H1 (cell line): ENCODE results near the gene DPH6. TPM values are rescaled to one million over a fixed set of nuclear protein-coding genes. Genes with fewer than 3 reads are reported as not detected.
"Not testable (repeated sequence)": the region's sequence is repeated elsewhere in the genome, so short reads cannot be mapped to it uniquely, and the experiment has no call there.

Experiments
- CTCF ChIA-PET: fragments of 300-600 bp; sonication (Branson Sonifier 250); formaldehyde crosslinking; loops from one replicate; lab custom pipeline; 2021; ENCODE audit not compliant: partially characterized antibody; lab: Charles Lee
- POLR2A ChIA-PET: fragments of 300-600 bp; sonication (Branson Sonifier 250); formaldehyde crosslinking; loops from one replicate; lab custom pipeline; 2021; ENCODE audit warnings: inconsistent platforms; ENCODE audit not compliant: partially characterized antibody; lab: Charles Lee
- DNase-seq, 2 experiments: peaks; one replicate each; pipeline versions ENCODE4 v3.0.0 to v3.0.0-alpha.2; 2010 to 2022; ENCODE audit warnings: low spot score in 2 of 2, low read depth in 1 of 2, mixed read lengths in 1 of 2
- FAIRE-seq: peaks from 2 replicates; lab custom pipeline; 2011; peaks lifted over from hg19 to GRCh38; lab: Jason Lieb, UNC
- H2AFZ ChIP-seq: 2 replicates; pipeline ENCODE4 v1.8.1; 2012; ENCODE audit warnings: low read length, inconsistent platforms
- H2AK5ac ChIP-seq: 2 replicates; pipeline ENCODE4 v1.6.1; 2013; ENCODE audit warnings: low read depth, low read length
- H2BK120ac ChIP-seq: replicated peaks from 2 replicates; pipeline ENCODE3; 2013; ENCODE audit warnings: low read depth, low read length, inconsistent platforms
- H2BK12ac ChIP-seq: 2 replicates; pipeline ENCODE4 v1.6.1; 2013; ENCODE audit warnings: low read depth, low read length
- H2BK15ac ChIP-seq: 2 replicates; pipeline ENCODE4 v1.6.1; 2013; ENCODE audit warnings: low read length
- H2BK20ac ChIP-seq: 2 replicates; pipeline ENCODE4 v1.6.1; 2013; ENCODE audit warnings: low read length
- H2BK5ac ChIP-seq: 2 replicates; pipeline ENCODE4 v1.6.1; 2013; ENCODE audit warnings: low read depth, low read length
- H3K14ac ChIP-seq: 2 replicates; pipeline ENCODE4 v1.6.1; 2013; ENCODE audit warnings: inconsistent platforms; ENCODE audit not compliant: insufficient read length
- H3K18ac ChIP-seq: 2 replicates; pipeline ENCODE4 v1.6.1; 2013; ENCODE audit warnings: low read length; ENCODE audit errors: extremely low read depth
- H3K23ac ChIP-seq: 2 replicates; pipeline ENCODE4 v1.6.1; 2013; ENCODE audit warnings: inconsistent platforms; ENCODE audit not compliant: insufficient read length
- H3K23me2 ChIP-seq: 2 replicates; pipeline ENCODE4 v1.6.1; 2013; ENCODE audit warnings: low read depth, low read length
- H3K27ac ChIP-seq: 2 replicates; pipeline ENCODE4 v1.6.1; 2011; ENCODE audit warnings: low read depth, low read length, inconsistent platforms
- H3K27me3 ChIP-seq, 4 experiments: replicated peaks in 1 of 4; 1 replicate in 1 of 4; 2 replicates in 3 of 4; pipeline versions ENCODE4 v1.6.1 to v1.8.1; 2011 to 2013; ENCODE audit warnings: low read length in 3 of 4, mild to moderate bottlenecking in 3 of 4, inconsistent platforms in 2 of 4, mixed read lengths in 2 of 4, moderate library complexity in 1 of 4; ENCODE audit not compliant: control insufficient read depth in 3 of 4, insufficient read depth in 3 of 4; ENCODE audit errors: extremely low read depth in 1 of 4
- H3K36me3 ChIP-seq, 4 experiments: 2 replicates each; pipeline versions ENCODE4 v1.6.1 to v1.8.1; 2011 to 2013; ENCODE audit warnings: mild to moderate bottlenecking in 4 of 4, low read length in 3 of 4, moderate library complexity in 2 of 4, control low read depth in 1 of 4, inconsistent platforms in 1 of 4; ENCODE audit not compliant: insufficient read depth in 4 of 4, control insufficient read depth in 2 of 4
- H3K4ac ChIP-seq: replicated peaks from 2 replicates; pipeline ENCODE3; 2013; ENCODE audit warnings: low read length, low read depth, mixed read lengths, inconsistent platforms; ENCODE audit not compliant: insufficient read length
- H3K4me1 ChIP-seq, 4 experiments: replicated peaks in 1 of 4; 1 replicate in 1 of 4; 2 replicates in 3 of 4; pipeline versions ENCODE4 v1.6.1 to v1.8.1; 2011 to 2013; ENCODE audit warnings: low read length in 3 of 4, inconsistent platforms in 2 of 4, mixed read lengths in 1 of 4; ENCODE audit not compliant: insufficient read depth in 4 of 4, control insufficient read depth in 3 of 4
- H3K4me2 ChIP-seq, 2 experiments: 2 replicates each; pipeline versions ENCODE4 v1.6.1 to v1.8.1; 2011 to 2013; ENCODE audit warnings: low read depth in 2 of 2, low read length in 2 of 2, control low read depth in 1 of 2, inconsistent platforms in 1 of 2, mild to moderate bottlenecking in 1 of 2; ENCODE audit not compliant: insufficient read depth in 1 of 2
- H3K4me3 ChIP-seq, 4 experiments: fragments of 200-600, 300-600 bp in 1 of 4; sonication (generic), shearing (Covaris generic), sonication (Bioruptor Twin) in 1 of 4; 2 replicates each; pipeline versions ENCODE4 v1.5.1 to v1.8.1; 2011 to 2016; ENCODE audit warnings: low read length in 4 of 4, low read depth in 3 of 4, control low read depth in 2 of 4, inconsistent platforms in 2 of 4, mild to moderate bottlenecking in 2 of 4, mixed read lengths in 1 of 4, moderate library complexity in 1 of 4; ENCODE audit not compliant: insufficient read depth in 2 of 4; ENCODE audit errors: extremely low read depth in 1 of 4
- H3K56ac ChIP-seq: replicated peaks from 2 replicates; pipeline ENCODE3; 2013; ENCODE audit warnings: low read depth, mild to moderate bottlenecking, mixed read lengths, low read length, inconsistent platforms; ENCODE audit not compliant: insufficient read length
- H3K79me1 ChIP-seq: 2 replicates; pipeline ENCODE4 v1.6.1; 2013; ENCODE audit warnings: low read depth, low read length, control low read depth
- H3K79me2 ChIP-seq, 2 experiments: 2 replicates each; pipeline versions ENCODE4 v1.6.1 to v1.8.1; 2012 to 2013; ENCODE audit warnings: low read length in 2 of 2, mild to moderate bottlenecking in 2 of 2, inconsistent platforms in 1 of 2; ENCODE audit not compliant: insufficient read depth in 2 of 2, control insufficient read depth in 1 of 2
- H3K9ac ChIP-seq, 4 experiments: replicated peaks in 1 of 4; 1 replicate in 1 of 4; 2 replicates in 3 of 4; pipeline versions ENCODE4 v1.6.1 to v1.8.1; 2011 to 2013; ENCODE audit warnings: low read depth in 3 of 4, low read length in 3 of 4, control low read depth in 2 of 4, mild to moderate bottlenecking in 2 of 4, moderate library complexity in 2 of 4, inconsistent platforms in 1 of 4; ENCODE audit errors: extremely low read depth in 1 of 4
- H3K9me3 ChIP-seq, 2 experiments: 2 replicates each; pipeline versions ENCODE4 v1.6.1 to v1.8.1; 2012 to 2013; ENCODE audit warnings: mild to moderate bottlenecking in 2 of 2, moderate library complexity in 2 of 2, control low read depth in 1 of 2, inconsistent platforms in 1 of 2, low read depth in 1 of 2, low read length in 1 of 2, mixed read lengths in 1 of 2; ENCODE audit not compliant: insufficient read depth in 2 of 2
- H4K20me1 ChIP-seq, 2 experiments: replicated peaks in 1 of 2; 2 replicates each; pipeline versions ENCODE3 to v1.8.1; 2011 to 2013; ENCODE audit warnings: inconsistent platforms in 2 of 2, low read length in 2 of 2, mild to moderate bottlenecking in 1 of 2; ENCODE audit not compliant: insufficient read depth in 2 of 2, control insufficient read depth in 1 of 2
- H4K5ac ChIP-seq: 2 replicates; pipeline ENCODE4 v1.6.1; 2013; ENCODE audit warnings: low read length, low read depth, mixed read lengths, inconsistent platforms; ENCODE audit not compliant: insufficient read length
- H4K8ac ChIP-seq: 2 replicates; pipeline ENCODE4 v1.8.0; 2013; ENCODE audit warnings: mild to moderate bottlenecking, moderate library complexity, low read length, inconsistent platforms; ENCODE audit not compliant: insufficient read depth; ENCODE audit errors: extremely low read depth
- H4K91ac ChIP-seq: replicated peaks from 2 replicates; pipeline ENCODE3; 2013; ENCODE audit warnings: low read length, mixed read lengths, inconsistent platforms; ENCODE audit not compliant: insufficient read length
- WGBS, 2 experiments: shearing (Covaris generic) in 1 of 2; methylation state at CpG; one replicate each; pipeline versions ENCODE4 v1.1.6 to v1.1.7; 2013 to 2015; ENCODE audit warnings: low lambda C conversion rate in 2 of 2, mixed read lengths in 2 of 2, inconsistent platforms in 1 of 2, low coverage in 1 of 2, missing lambda C conversion rate in 1 of 2; ENCODE audit not compliant: insufficient replicate concordance in 2 of 2, insufficient coverage in 1 of 2, insufficient read length in 1 of 2; ENCODE audit errors: extremely low coverage in 1 of 2, missing lambda C conversion rate in 1 of 2; 5-methylcytosine and 5-hydroxymethylcytosine counted together
- polyA plus RNA-seq, 7 experiments: library from polyadenylated mRNA; depleted of rRNA in 3 of 7; stranded (reverse) in 5 of 7; unstranded in 2 of 7; fragments of >200 nt in 5 of 7; fragments of 200-250 nt in 2 of 7; gene quantifications; 1 replicate in 5 of 7; 2 replicates in 1 of 7; 4 replicates in 1 of 7; pipeline versions ENCODE4 v1.2.1 to v1.2.3, GENCODE V29; 2011 to 2013; ENCODE audit warnings: missing spikeins in 2 of 7, mixed read lengths in 2 of 7
- total RNA-seq: library from RNA; stranded (reverse); fragmentation: NEBNext Ultra II Directional; extraction: Animal tissue kit (Norgen Biotek cat#: 25700); gene quantifications from 2 replicates; pipeline ENCODE4 v1.2.1, GENCODE V29; 2021

The DPH6 gene
- total and polyA plus RNA-seq, 2 of the 8 experiments (the other 6 are each of a cell fraction or from before 2014, with no cell fraction given), result 21.6 to 30.5 TPM

DNA sequence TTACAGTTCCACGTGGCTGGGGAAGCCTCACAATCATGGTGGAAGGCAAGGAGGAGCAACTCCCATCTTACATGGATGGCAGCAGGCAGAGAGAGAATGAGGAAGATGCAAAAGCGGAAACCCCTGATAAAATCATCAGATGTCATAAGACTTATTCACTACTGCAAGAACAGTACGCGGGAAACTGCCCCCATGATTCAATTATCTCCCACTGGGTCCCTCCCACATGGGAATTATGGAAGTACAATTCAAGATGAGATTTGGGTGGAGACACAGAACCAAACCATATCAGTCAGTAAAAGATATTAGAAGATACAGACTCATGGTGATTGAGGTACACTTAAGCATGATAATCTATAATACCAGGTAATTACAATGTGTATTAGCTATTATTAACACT is 217.1 kb downstream of the DPH6 start:
- H2BK20ac ChIP-seq, H2BK15ac ChIP-seq, H4K91ac ChIP-seq, H2AK5ac ChIP-seq, H3K9ac ChIP-seq, H2BK120ac ChIP-seq, H3K4me2 ChIP-seq, DNase-seq, H3K23ac ChIP-seq, H3K18ac ChIP-seq, H3K27me3 ChIP-seq, POLR2A ChIA-PET, H3K4me1 ChIP-seq, H3K4me3 ChIP-seq, H4K8ac ChIP-seq, H2BK12ac ChIP-seq, H3K9me3 ChIP-seq, FAIRE-seq, H3K14ac ChIP-seq, H4K20me1 ChIP-seq, H3K4ac ChIP-seq, H2BK5ac ChIP-seq, H3K27ac ChIP-seq, H3K23me2 ChIP-seq, H3K56ac ChIP-seq, H3K79me2 ChIP-seq, H3K36me3 ChIP-seq, H2AFZ ChIP-seq, H4K5ac ChIP-seq, H3K79me1 ChIP-seq: not testable (repeated sequence)
- CTCF ChIA-PET, result interaction anchor here (1.0 kb wide), 1 partner anchor 114 kb away, joined by 3 read pairs; no protein-coding TSS in a partner anchor
- WGBS, 2 experiments, result 90% methylated on average over 4 of the region's 4 CpGs; no CpG with 5 or more reads in 1 of the 2 experiments
